ENCODE measurements around the gene OSGEPL1.

DNA sequence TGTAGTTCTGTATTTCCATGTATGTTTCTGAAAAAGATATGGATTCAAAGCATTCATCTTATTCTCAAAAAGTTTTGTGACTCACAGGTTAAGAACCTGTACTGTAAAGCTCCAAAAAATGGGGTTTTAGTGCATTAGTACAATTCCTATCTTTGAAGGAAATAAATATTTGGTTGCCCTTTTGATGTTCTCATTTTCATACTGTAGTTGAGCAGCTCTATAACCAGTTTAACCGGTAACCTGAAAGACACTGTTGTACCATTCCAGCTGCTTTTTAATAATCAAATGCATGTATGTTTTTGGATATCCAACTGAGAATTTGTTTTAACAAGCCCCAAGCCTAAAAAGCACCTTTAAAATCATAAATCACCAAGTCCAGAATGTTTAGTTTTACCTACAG lies 9.6 kb upstream of the OSGEPL1 start:
- TF ChIP-seq CTCF (conservative IDR thresholded peaks at IDR 0.05; ENCODE audit: low read length) (no peak), EZH2phosphoT487 (IDR thresholded peaks at IDR 0.05; ENCODE audit: borderline replicate concordance) (no peak)
